Measurements from ENCODE around the gene SOS1.

SOS1 gene

GRCh38 chr2:38932586-38932985 lies 188.3 kb downstream of the SOS1 start:
- H3K4me3 ChIP-seq (replicated peaks in 1 of 2; ENCODE audit: low read depth in 2 of 2, low read length in 2 of 2): no peak overlapping the region
- no peak for DNase-seq (ENCODE audit: low read depth in 2 of 2)
- TF ChIP-seq, protein P1, sequence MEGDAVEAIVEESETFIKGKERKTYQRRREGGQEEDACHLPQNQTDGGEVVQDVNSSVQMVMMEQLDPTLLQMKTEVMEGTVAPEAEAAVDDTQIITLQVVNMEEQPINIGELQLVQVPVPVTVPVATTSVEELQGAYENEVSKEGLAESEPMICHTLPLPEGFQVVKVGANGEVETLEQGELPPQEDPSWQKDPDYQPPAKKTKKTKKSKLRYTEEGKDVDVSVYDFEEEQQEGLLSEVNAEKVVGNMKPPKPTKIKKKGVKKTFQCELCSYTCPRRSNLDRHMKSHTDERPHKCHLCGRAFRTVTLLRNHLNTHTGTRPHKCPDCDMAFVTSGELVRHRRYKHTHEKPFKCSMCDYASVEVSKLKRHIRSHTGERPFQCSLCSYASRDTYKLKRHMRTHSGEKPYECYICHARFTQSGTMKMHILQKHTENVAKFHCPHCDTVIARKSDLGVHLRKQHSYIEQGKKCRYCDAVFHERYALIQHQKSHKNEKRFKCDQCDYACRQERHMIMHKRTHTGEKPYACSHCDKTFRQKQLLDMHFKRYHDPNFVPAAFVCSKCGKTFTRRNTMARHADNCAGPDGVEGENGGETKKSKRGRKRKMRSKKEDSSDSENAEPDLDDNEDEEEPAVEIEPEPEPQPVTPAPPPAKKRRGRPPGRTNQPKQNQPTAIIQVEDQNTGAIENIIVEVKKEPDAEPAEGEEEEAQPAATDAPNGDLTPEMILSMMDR (IDR thresholded peaks at IDR 0.05; ENCODE audit: low read depth, low read length): no peak

Measured in cardiac fibroblast (primary cell).